Adipose tissue (tissue), 3 donors: Measurements from ENCODE around the gene TPI1. TPM values are rescaled to one million over a fixed set of nuclear protein-coding genes. Genes with fewer than 3 reads are reported as not detected.

Source experiments
- H3K27ac ChIP-seq: one replicate; pipeline ENCODE4 v1.5.1; 2013; ENCODE audit warnings: low read depth, low read length
- WGBS, 3 donors: extraction: QIAGEN DNeasy Blood & Tissue Kit; methylation state at CpG; one replicate each; pipeline ENCODE4 v1.1.7; 2013; 5-methylcytosine and 5-hydroxymethylcytosine counted together
- polyA plus RNA-seq, 3 donors: library from polyadenylated mRNA; stranded (reverse); fragments of 200-250 nt; gene quantifications; one replicate each; pipeline ENCODE4 v1.2.3, GENCODE V29; 2013
- donor health status: healthy with polysubstance abuse.
- donor health status: Bipolar disorder and iron deficiency.
- donor health status: healthy.

The TPI1 gene
- polyA plus RNA-seq, result 100 to 1,000 TPM; 244 to 500 (median 371) TPM

DNA sequence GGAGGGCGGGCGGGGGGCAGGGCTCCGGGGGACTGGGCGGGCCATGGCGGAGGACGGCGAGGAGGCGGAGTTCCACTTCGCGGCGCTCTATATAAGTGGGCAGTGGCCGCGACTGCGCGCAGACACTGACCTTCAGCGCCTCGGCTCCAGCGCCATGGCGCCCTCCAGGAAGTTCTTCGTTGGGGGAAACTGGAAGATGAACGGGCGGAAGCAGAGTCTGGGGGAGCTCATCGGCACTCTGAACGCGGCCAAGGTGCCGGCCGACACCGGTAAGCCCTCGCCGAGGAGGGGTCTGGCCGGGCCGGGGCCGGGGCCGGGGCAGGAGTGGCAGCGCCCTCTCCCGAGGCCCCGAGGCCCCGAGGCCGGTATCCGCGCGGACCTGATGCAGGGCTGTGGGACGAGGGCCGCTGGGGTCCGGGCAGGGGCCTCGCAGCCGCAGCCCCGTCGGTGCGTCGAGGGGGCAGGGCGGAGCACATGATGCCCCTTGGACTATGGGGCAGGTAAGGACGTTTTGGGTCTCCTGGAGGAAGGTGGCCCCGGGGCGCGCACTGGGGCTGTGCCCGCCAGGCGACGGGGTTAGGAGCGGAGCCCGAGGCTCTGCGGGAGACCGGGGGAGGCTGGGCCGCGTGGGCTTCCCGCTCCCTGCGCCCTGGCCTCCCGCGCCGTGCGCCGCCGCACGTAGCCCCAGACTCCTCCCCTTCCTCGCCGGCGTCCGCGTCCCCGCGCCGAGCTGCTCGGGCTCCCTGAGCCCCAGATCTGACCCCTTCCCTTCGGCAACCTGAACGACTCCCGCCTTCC, at the start of gene TPI1:
TPI1 (plus strand) TSS at position 119 of the 798 bp plus-strand sequence; CDS start at position 155, 36 bp downstream.
- WGBS, 3 donors, result 0 to 1% (median 0%) methylated on average over 61 to 86 of the region's 86 CpGs

DNA sequence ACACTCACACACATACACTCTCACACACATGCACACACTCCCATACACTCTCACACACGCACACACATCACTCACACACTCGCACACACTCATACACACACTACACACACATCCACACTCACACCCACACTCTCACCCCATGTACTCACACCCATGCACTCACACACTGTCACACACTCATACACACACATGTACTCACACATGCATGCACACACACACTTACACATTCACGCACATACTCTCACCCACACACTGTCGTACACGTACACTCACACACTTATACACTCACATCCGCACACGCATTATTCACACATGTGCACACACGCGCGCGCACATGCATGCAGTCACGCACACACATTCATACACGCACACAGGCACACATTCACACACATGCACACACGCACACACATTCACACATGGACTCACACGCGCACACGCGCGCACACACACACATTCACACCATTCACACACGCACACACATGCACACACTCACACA, 49.6 kb upstream of the TPI1 start:
- WGBS, 3 donors, result 82 to 92% (median 83%) methylated on average over 20 of the region's 20 CpGs
- no peak overlapping the region for H3K27ac ChIP-seq

More for the DNA sequence above, at the start of gene TPI1:
- H3K27ac ChIP-seq, result no peak within 1 kb of the TSS

DNA sequence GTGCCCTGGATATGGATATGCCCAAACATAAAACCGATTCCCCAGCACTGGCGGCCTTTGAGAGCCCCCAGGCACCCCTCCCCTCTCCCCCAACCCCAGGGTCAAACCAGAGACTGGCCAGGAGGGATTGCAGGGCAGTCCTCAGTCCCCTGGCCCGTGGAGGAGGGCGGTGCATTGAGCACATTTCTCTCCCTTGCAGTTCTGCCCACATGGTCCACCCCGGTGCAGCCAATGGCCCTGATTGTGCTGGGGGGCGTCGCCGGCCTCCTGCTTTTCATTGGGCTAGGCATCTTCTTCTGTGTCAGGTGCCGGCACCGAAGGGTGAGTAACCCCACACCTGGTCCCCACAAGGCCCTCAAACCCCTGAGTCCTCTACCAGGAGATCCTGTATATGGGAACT, 49.1 kb upstream of the TPI1 start:
- H3K27ac ChIP-seq, result no peak overlapping the region
- 35 to 76% (median 75%) methylated on average over 10 of the region's 10 CpGs for WGBS, 3 donors

DNA sequence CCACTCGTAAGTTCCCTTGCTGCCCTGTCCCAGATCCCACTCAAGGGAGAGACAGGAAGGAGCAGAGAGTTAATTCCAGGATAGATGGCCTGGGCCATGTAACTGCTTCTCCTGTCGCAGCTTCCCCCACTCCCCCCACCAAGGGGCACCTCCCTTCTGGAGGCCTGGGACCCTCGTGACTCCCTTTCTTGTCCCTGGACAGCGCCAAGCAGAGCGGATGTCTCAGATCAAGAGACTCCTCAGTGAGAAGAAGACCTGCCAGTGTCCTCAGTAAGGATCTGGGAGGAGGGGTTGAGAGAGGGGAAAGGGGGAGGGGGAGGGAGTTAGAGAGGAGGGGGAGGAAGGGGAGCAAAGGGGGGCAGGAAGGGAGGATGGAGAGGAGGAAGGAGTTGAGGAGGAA, 48.7 kb upstream of the TPI1 start:
- 65 to 84% (median 77%) methylated on average over 5 of the region's 5 CpGs for WGBS, 3 donors
- H3K27ac ChIP-seq, result no peak overlapping the region

DNA sequence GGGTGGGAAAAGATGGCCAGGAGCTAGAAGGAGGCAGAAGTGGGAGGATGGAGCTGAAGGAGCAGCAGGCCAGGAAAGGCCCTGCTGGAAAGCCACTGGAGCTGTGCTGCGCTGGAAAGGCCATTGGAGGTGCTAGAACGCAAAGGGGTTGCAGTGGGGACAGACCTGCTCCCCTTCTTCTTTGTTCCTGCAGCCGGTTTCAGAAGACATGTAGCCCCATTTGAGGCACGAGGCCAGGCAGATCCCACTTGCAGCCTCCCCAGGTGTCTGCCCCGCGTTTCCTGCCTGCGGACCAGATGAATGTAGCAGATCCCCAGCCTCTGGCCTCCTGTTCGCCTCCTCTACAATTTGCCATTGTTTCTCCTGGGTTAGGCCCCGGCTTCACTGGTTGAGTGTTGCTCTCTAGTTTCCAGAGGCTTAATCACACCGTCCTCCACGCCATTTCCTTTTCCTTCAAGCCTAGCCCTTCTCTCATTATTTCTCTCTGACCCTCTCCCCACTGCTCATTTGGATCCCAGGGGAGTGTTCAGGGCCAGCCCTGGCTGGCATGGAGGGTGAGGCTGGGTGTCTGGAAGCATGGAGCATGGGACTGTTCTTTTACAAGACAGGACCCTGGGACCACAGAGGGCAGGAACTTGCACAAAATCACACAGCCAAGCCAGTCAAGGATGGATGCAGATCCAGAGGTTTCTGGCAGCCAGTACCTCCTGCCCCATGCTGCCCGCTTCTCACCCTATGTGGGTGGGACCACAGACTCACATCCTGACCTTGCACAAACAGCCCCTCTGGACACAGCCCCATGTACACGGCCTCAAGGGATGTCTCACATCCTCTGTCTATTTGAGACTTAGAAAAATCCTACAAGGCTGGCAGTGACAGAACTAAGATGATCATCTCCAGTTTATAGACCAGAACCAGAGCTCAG, 48.0 kb upstream of the TPI1 start:
- H3K27ac ChIP-seq, result no peak overlapping the region
- WGBS, 3 donors, result 80 to 85% (median 84%) methylated on average over 11 to 13 of the region's 13 CpGs

DNA sequence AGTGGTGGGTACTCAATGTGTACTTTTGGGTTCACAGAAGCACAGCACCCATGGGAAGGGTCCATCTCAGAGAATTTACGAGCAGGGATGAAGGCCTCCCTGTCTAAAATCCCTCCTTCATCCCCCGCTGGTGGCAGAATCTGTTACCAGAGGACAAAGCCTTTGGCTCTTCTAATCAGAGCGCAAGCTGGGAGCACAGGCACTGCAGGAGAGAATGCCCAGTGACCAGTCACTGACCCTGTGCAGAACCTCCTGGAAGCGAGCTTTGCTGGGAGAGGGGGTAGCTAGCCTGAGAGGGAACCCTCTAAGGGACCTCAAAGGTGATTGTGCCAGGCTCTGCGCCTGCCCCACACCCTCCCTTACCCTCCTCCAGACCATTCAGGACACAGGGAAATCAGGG, 47.2 kb upstream of the TPI1 start:
- 79 to 88% (median 85%) methylated on average over 5 of the region's 5 CpGs for WGBS, 3 donors
- H3K27ac ChIP-seq, result no peak overlapping the region

DNA sequence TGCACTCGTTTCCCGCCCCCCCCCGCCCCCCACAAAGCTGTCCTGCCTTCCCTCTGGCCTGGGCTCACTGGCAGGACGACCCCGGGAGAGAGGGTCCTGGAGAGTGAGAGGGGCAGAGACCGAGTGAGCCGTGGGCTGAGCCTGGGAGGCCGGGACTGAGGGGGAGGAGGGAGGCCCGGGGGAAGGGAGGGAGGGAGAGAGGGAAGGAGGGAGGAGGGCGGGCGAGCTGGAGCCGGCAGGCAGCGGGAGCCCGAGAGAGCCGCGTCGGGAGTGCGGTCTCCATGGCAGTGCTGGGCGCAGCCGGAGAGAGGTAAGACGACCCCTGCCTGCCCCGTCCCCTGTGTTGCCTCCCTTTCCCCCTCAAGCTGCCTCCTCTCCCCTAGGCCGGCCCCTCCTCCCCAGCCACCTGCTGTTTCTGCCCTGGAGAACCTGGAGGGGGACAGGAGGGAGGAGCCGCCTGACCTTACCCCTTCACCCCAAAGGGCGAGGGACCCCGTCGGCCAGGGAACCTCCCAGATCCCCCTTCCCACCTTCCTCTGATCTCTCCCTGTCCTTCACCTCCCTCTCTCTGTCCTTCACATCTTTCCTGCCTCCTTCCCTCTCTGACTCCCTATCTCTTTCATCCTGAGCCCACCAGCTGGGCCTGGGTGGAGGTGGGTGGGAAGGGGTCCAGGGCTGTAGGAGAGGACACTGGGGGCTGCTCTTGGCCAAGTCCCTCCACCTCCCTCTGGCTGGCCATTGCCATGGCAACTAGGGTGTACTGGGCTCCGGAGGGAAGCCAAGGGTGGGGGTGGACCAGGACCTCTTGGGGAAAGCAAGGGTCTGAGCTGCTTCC, 45.5 kb upstream of the TPI1 start, which contains the start of gene GPR162:
GPR162 (plus strand) TSS at position 231 of the 835 bp plus-strand sequence. CDS start 2,078 bp downstream, outside the sequence.
- 0 to 1% (median 1%) methylated on average over 17 to 28 of the region's 28 CpGs for WGBS, 3 donors
- H3K27ac ChIP-seq, result no peak within 1 kb of the TSS

DNA sequence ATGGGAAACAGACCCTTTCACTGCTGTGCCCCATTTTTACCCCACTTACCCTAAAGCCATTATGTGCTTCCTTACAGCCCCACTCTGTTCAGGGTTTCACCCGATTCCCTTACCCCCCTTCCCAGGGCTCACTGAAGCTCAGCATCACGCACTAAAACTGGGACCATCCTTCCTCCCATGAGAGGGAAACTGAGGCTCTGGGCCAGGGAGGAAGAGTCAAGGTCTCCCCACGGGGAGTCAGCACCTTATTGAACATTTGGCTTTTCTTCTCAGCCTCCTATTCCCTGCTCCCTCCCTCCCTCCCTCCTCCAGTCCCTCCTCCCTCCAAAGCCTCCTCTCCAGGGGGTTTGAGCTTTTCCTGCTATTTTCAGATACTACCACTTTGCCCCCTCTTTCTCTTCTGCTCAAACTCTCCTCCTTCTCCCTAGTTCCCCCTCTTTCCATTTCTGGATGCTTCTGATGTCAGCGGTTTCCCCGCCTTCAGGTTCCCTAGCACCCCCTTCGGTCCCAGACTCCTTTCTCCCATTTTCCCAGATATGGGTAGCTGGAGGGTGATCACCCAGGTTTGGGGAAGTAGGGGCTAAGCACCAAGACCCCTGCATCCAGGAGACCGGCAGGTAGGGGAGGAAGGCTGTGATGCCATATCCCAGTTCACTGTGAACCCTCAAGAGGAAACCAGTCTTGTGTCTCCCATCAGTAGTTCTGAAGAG, 44.8 kb upstream of the TPI1 start:
- WGBS, 3 donors, result 51 to 68% (median 64%) methylated on average over 7 of the region's 7 CpGs
- H3K27ac ChIP-seq, result no peak overlapping the region

DNA sequence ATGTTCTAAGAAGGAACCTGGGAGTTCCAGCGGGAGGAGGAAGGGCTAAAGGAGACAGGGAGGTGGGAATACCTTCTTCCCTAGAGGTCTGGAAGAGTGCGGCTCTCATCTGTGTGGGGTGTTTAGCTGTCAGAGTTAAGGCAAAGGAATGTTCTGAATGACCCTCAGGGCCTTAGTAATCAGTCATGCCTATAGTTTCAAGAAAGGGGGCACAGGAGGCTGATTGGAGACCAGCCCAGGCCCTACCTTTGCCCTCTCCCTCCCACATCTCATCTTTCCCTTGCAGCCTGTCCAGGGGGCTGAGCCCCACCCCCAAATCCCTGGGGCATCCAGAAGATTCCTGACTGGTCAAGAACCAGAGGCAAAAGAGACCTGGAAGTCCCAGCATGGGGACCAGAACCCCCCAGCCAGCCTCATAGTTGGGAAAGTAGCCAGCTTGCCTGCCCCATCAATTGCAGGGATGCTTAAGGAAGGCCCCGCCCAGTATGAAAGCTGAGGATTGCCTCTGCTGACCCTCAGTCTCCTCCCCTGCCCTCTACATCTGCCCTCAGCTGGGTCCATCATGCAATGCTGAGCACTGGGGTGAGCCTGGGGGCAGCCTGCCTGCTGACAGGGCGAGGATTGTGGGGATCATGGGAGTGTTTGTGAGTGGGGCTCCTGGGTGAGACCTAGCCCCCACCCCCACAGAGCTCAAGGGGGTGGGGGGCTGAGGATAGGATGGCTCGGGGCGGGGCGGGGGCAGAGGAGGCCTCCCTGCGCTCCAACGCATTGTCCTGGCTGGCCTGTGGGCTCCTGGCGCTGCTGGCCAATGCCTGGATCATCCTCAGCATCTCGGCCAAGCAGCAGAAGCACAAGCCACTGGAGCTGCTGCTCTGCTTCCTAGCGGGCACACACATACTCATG, 43.9 kb upstream of the TPI1 start:
- 65 to 83% (median 78%) methylated on average over 12 of the region's 12 CpGs for WGBS, 3 donors

DNA sequence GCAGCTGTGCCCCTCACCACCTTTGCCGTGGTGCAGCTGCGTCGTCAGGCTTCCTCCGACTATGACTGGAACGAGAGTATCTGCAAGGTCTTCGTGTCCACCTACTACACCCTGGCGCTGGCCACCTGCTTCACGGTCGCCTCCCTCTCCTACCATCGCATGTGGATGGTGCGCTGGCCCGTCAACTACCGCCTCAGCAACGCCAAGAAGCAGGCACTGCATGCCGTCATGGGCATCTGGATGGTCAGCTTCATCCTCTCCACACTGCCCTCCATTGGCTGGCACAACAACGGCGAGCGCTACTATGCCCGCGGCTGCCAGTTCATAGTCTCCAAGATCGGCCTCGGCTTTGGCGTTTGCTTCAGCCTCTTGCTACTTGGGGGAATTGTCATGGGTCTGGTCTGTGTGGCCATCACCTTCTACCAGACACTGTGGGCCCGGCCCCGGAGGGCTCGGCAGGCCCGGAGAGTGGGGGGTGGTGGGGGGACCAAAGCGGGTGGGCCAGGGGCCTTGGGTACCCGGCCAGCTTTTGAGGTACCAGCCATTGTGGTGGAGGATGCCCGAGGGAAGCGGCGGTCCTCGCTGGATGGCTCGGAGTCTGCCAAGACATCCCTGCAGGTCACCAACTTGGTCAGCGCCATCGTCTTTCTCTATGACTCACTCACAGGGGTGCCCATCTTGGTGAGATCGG, 43.1 kb upstream of the TPI1 start:
- WGBS, 3 donors, result 72 to 92% (median 91%) methylated on average over 36 to 37 of the region's 37 CpGs
- H3K27ac ChIP-seq, result no peak overlapping the region

More for the DNA sequence above, 43.9 kb upstream of the TPI1 start:
- no peak overlapping the region for H3K27ac ChIP-seq

DNA sequence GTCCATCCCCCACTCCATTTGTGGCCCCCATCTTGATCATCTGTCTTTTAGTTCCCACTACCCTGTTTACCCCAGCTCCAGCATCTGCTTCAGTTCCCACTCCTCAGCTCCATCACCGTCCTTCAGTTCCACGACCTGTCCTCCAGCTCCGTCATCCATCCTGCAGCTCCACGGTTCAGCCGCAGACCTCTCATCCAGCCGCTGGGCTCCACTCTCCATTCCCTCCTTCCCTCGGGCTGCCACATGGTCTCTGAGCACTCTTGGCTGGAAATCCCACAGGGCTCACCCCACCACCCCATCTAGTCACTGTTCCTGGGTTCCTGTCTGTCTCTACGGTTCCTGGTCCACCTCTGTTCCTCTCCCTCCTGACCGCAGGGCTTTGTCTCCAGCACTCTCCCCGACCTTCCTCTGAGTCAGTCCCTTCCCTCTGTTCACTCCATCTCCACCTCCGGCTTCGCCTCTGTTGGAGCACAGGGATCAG, 42.4 kb upstream of the TPI1 start:
- H3K27ac ChIP-seq, result no peak overlapping the region
- WGBS, 3 donors, result 34 to 57% (median 56%) methylated on average over 12 of the region's 12 CpGs

DNA sequence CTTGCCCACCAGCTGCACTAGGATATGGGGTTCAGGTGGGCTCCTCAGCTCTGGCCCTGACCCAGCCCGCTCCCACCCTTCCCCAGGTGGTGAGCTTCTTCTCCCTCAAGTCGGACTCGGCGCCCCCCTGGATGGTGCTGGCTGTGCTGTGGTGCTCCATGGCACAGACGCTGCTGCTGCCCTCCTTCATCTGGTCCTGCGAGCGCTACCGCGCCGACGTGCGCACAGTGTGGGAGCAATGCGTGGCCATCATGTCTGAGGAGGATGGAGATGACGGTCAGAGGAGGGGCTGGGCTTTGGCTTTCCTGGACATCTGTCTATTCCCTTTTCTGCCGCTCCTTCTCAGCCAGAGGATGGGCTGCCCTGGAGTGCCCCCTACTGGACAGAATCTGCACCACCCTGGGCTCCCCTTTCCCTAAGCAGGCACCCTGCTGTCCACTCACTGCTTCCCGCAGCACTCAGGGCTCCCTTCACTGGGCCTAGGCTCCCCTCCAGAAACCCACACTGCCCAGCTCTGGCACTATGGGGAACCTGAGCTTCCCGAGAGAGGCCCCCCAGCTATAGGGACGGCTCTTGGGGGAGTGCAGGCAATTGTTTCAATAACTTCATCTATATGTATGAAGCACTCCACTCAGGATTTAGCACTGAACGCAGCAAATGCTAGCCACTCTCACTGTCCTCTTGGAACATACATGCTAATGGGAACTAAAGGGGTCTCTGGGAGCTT, 41.8 kb upstream of the TPI1 start:
- no peak overlapping the region for H3K27ac ChIP-seq
- 10 to 19% (median 16%) methylated on average over 19 of the region's 19 CpGs for WGBS, 3 donors

DNA sequence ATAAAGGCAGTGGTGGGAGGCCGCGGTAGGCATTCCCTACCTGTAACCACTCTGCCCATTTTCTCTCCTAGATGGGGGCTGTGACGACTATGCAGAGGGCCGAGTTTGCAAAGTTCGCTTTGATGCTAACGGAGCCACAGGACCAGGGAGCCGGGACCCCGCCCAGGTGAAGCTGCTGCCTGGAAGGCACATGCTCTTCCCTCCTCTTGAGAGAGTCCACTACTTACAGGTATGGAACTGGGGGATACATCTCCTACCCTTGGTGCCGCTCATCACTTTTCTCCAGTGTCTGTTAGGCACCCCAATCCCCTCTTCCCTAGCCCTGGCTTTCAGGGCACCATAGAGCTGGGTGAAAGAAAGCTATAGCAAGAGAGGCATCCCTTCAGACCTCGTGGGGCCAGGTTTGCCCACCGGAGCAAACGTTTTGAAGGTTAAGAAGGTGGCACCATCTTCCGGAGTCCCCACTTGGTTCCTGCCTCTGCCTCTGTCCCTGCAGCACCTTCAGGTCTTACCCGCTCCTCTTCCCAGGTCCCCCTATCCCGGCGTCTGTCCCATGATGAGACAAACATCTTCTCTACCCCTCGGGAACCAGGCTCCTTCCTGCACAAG, 41.1 kb upstream of the TPI1 start:
- H3K27ac ChIP-seq, result no peak overlapping the region

DNA sequence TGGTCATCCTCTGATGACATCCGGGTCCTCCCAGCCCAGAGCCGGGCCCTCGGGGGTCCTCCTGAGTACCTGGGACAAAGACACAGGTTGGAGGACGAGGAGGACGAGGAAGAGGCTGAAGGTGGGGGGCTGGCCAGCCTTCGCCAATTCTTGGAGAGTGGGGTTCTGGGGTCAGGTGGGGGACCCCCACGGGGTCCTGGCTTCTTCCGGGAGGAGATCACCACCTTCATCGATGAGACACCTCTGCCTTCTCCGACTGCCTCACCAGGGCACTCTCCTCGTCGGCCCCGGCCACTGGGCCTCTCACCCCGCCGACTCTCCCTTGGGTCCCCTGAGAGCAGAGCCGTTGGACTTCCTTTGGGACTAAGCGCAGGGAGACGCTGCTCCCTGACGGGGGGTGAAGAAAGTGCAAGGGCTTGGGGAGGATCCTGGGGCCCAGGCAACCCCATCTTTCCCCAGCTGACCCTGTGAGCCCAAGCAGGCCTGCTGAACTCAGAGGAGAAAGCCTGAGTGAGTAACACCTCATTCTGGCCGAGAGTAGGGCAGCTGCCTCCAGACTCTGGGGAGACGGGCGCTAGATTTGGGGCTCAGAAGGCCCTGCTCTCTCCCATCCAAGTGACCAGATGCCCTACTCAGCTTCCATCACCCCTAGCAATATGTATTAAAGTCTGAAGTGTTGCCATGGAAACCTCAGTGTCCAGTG, 40.4 kb upstream of the TPI1 start:
- no peak overlapping the region for H3K27ac ChIP-seq
- WGBS, 3 donors, result 72 to 79% (median 77%) methylated on average over 22 of the region's 22 CpGs

More for the DNA sequence above, 41.1 kb upstream of the TPI1 start:
- WGBS, 3 donors, result 69 to 84% (median 83%) methylated on average over 17 of the region's 17 CpGs
